HepG2 (cell line): ENCODE data around the gene MST1. TPM values are rescaled to one million over a fixed set of nuclear protein-coding genes. Genes with fewer than 3 reads are reported as not detected.

Experiments used
- CEBPB ChIP-seq: IDR thresholded peaks from 2 replicates; pipeline ENCODE4 v1.6.1; 2011; ENCODE audit warnings: low read depth, low read length, improper control_type of control experiment, borderline replicate concordance
- CENPX ChIP-seq: sonication (generic); formaldehyde crosslinking; IDR thresholded peaks from 2 replicates; pipeline ENCODE4 v1.9.0; 2021; ENCODE audit warnings: mild to moderate bottlenecking, missing genetic modification reagents, moderate library complexity
- HNRNPUL1 ChIP-seq: fragments of 200-400 bp; formaldehyde crosslinking; IDR thresholded peaks from 2 replicates; pipeline ENCODE4 v1.6.1; 2017; ENCODE audit warnings: low read depth, mild to moderate bottlenecking, low read length, moderate library complexity
- PPARG ChIP-seq: conservative IDR thresholded peaks from 2 replicates; pipeline ENCODE4 v1.6.1; 2016; ENCODE audit warnings: missing biosample characterization, missing genetic modification reagents
- SNAPC2 ChIP-seq: sonication (generic); formaldehyde crosslinking; IDR thresholded peaks from 2 replicates; pipeline ENCODE4 v1.8.1; 2022; ENCODE audit warnings: mild to moderate bottlenecking, missing genetic modification reagents
- THYN1 ChIP-seq: sonication (generic); formaldehyde crosslinking; IDR thresholded peaks from 2 replicates; pipeline ENCODE4 v1.8.1; 2023; ENCODE audit warnings: low read depth, mild to moderate bottlenecking, moderate library complexity, missing genetic modification reagents, borderline replicate concordance
- ZFP82 ChIP-seq: sonication (generic); formaldehyde crosslinking; IDR thresholded peaks from 2 replicates; pipeline ENCODE4 v1.5.1; 2020; ENCODE audit warnings: mild to moderate bottlenecking, missing genetic modification reagents, borderline replicate concordance
- ZNF468 ChIP-seq: sonication (generic); formaldehyde crosslinking; IDR thresholded peaks from 2 replicates; pipeline ENCODE4 v1.8.0; 2022; ENCODE audit warnings: mild to moderate bottlenecking, moderate library complexity, missing genetic modification reagents
- polyA plus RNA-seq, 8 experiments: library from polyadenylated mRNA; depleted of rRNA in 3 of 8; stranded (reverse) in 7 of 8; unstranded in 1 of 8; fragments of >200 nt; fragmentation: Illumina TruSeq in 4 of 8; extraction: Trizol in 4 of 8; gene quantifications; 2 replicates each; pipeline versions ENCODE4 v1.2.1 to v1.2.3, GENCODE V29; 2011 to 2016; ENCODE audit warnings: low read depth in 4 of 8, missing spikeins in 1 of 8, mixed read lengths in 1 of 8; ENCODE audit not compliant: insufficient read depth in 1 of 8
- total RNA-seq, 5 experiments: library from RNA; depleted of rRNA; stranded (reverse); fragments of >200 nt; fragmentation: Illumina TruSeq; extraction: Trizol; gene quantifications; 2 replicates each; pipeline ENCODE4 v1.2.3, GENCODE V29; 2016; ENCODE audit warnings: low read depth in 1 of 5
- TF ChIP-seq, protein P1 (sequence below): IDR thresholded peaks from 2 replicates; pipeline ENCODE4 v1.6.1; 2012; ENCODE audit warnings: inconsistent platforms
- TF ChIP-seq, protein P2 (sequence below): sonication (generic); formaldehyde crosslinking; IDR thresholded peaks from 2 replicates; pipeline ENCODE4 v1.8.1; 2023; ENCODE audit warnings: mild to moderate bottlenecking, inconsistent platforms, moderate library complexity, missing genetic modification reagents, borderline replicate concordance
- TF ChIP-seq, protein P3 (sequence below): sonication (generic); formaldehyde crosslinking; IDR thresholded peaks from 2 replicates; pipeline ENCODE4 v1.5.1; 2020; ENCODE audit warnings: missing genetic modification reagents, mild to moderate bottlenecking, borderline replicate concordance
- TF ChIP-seq, protein P4 (sequence below): sonication (generic); formaldehyde crosslinking; IDR thresholded peaks from 2 replicates; pipeline ENCODE4 v1.5.1; 2020; ENCODE audit warnings: mild to moderate bottlenecking, missing genetic modification reagents
- TF ChIP-seq, protein P5 (sequence below): sonication (generic); formaldehyde crosslinking; IDR thresholded peaks from 2 replicates; pipeline ENCODE4 v1.8.0; 2022; ENCODE audit warnings: missing genetic modification reagents, mild to moderate bottlenecking, inconsistent platforms, borderline replicate concordance
- TF ChIP-seq, protein P6 (sequence below): sonication (generic); formaldehyde crosslinking; IDR thresholded peaks from 2 replicates; pipeline ENCODE4 v1.4.0; 2020; ENCODE audit warnings: mild to moderate bottlenecking, missing genetic modification reagents

Gene MST1
- total and polyA plus RNA-seq, 2 of the 13 experiments (the other 11 are each of a cell fraction or from before 2014, with no cell fraction given): 189 to 452 TPM

DNA sequence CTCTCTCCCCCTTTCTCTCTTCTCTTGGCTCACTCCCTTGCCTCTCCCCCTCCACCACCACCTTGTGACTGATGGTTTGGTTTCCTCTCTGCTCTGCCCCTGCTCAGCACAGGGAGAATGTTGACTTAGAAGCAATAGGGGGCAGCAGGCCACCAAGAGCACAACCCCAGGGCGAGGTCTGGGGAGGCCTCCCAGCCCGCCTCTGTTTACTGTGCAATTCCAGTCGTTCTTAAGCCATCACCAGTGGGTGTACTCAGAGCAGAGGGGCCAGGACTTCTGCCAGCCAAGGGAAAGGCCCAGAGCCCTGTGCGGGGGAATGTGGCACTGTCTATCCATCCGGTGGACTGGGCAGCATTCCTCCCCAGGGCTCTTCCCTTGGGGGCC is 20.9 kb downstream of the MST1 start (continued):
- TF ChIP-seq CENPX (CRISPR knock-in tag) (no peak), SNAPC2 (CRISPR knock-in tag) (no peak), PPARG (CRISPR knock-in tag) (0 out of 2 replicates have a peak, but pooled peaks have one; percentile 47), ZNF468 (CRISPR knock-in tag) (no peak), HNRNPUL1 (no peak), THYN1 (CRISPR knock-in tag) (no peak), CEBPB (peak; percentile 51; the same call in 1 of the 2 replicates), ZFP82 (CRISPR knock-in tag) (no peak)
- TF ChIP-seq, protein P1, sequence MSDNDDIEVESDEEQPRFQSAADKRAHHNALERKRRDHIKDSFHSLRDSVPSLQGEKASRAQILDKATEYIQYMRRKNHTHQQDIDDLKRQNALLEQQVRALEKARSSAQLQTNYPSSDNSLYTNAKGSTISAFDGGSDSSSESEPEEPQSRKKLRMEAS: no peak
- TF ChIP-seq, protein P2, sequence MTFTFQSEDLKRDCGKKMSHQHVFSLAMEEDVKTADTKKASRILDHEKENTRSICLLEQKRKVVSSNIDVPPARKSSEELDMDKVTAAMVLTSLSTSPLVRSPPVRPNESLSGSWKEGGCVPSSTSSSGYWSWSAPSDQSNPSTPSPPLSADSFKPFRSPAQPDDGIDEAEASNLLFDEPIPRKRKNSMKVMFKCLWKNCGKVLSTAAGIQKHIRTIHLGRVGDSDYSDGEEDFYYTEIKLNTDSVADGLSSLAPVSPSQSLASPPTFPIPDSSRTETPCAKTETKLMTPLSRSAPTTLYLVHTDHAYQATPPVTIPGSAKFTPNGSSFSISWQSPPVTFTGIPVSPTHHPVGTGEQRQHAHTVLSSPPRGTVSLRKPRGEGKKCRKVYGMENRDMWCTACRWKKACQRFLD (CRISPR knock-in tag): no peak
- TF ChIP-seq, protein P3, sequence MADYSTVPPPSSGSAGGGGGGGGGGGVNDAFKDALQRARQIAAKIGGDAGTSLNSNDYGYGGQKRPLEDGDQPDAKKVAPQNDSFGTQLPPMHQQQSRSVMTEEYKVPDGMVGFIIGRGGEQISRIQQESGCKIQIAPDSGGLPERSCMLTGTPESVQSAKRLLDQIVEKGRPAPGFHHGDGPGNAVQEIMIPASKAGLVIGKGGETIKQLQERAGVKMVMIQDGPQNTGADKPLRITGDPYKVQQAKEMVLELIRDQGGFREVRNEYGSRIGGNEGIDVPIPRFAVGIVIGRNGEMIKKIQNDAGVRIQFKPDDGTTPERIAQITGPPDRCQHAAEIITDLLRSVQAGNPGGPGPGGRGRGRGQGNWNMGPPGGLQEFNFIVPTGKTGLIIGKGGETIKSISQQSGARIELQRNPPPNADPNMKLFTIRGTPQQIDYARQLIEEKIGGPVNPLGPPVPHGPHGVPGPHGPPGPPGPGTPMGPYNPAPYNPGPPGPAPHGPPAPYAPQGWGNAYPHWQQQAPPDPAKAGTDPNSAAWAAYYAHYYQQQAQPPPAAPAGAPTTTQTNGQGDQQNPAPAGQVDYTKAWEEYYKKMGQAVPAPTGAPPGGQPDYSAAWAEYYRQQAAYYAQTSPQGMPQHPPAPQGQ: no peak
- TF ChIP-seq, protein P4, sequence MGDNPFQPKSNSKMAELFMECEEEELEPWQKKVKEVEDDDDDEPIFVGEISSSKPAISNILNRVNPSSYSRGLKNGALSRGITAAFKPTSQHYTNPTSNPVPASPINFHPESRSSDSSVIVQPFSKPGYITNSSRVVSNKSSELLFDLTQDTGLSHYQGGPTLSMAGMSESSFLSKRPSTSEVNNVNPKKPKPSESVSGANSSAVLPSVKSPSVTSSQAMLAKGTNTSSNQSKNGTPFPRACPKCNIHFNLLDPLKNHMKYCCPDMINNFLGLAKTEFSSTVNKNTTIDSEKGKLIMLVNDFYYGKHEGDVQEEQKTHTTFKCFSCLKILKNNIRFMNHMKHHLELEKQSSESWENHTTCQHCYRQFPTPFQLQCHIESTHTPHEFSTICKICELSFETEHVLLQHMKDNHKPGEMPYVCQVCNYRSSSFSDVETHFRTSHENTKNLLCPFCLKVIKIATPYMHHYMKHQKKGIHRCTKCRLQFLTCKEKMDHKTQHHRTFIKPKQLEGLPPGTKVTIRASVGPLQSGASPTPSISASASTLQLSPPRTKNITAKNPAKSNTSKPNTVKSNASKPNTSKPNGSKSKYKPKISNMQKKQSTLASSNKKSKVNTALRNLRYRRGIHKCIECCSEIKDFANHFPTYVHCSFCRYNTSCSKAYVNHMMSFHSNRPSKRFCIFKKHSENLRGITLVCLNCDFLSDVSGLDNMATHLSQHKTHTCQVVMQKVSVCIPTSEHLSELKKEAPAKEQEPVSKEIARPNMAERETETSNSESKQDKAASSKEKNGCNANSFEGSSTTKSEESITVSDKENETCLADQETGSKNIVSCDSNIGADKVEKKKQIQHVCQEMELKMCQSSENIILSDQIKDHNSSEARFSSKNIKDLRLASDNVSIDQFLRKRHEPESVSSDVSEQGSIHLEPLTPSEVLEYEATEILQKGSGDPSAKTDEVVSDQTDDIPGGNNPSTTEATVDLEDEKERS: no peak
- TF ChIP-seq, protein P5, sequence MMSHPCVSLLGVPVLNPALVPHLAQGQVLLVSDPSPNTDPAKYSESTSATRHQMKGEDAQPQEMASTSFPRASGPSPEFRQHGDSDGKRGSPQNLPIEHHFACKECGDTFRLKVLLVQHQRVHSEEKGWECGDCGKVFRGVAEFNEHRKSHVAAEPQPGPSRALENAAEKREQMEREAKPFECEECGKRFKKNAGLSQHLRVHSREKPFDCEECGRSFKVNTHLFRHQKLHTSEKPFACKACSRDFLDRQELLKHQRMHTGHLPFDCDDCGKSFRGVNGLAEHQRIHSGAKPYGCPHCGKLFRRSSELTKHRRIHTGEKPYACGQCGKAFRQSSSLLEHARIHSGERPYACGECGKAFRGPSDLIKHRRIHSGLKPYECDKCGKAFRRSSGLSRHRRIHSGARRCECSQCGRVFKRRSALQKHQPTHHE (CRISPR knock-in tag): no peak
- TF ChIP-seq, protein P6, sequence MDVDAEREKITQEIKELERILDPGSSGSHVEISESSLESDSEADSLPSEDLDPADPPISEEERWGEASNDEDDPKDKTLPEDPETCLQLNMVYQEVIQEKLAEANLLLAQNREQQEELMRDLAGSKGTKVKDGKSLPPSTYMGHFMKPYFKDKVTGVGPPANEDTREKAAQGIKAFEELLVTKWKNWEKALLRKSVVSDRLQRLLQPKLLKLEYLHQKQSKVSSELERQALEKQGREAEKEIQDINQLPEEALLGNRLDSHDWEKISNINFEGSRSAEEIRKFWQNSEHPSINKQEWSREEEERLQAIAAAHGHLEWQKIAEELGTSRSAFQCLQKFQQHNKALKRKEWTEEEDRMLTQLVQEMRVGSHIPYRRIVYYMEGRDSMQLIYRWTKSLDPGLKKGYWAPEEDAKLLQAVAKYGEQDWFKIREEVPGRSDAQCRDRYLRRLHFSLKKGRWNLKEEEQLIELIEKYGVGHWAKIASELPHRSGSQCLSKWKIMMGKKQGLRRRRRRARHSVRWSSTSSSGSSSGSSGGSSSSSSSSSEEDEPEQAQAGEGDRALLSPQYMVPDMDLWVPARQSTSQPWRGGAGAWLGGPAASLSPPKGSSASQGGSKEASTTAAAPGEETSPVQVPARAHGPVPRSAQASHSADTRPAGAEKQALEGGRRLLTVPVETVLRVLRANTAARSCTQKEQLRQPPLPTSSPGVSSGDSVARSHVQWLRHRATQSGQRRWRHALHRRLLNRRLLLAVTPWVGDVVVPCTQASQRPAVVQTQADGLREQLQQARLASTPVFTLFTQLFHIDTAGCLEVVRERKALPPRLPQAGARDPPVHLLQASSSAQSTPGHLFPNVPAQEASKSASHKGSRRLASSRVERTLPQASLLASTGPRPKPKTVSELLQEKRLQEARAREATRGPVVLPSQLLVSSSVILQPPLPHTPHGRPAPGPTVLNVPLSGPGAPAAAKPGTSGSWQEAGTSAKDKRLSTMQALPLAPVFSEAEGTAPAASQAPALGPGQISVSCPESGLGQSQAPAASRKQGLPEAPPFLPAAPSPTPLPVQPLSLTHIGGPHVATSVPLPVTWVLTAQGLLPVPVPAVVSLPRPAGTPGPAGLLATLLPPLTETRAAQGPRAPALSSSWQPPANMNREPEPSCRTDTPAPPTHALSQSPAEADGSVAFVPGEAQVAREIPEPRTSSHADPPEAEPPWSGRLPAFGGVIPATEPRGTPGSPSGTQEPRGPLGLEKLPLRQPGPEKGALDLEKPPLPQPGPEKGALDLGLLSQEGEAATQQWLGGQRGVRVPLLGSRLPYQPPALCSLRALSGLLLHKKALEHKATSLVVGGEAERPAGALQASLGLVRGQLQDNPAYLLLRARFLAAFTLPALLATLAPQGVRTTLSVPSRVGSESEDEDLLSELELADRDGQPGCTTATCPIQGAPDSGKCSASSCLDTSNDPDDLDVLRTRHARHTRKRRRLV (CRISPR knock-in tag): no peak
